HepG2 (cell line): ENCODE results near the gene CCM2. TPM values are rescaled to one million over a fixed set of nuclear protein-coding genes. Genes with fewer than 3 reads are reported as not detected.

Source experiments
- ATAC-seq: fragments of 200-7000 bp; cut with Tn5 transposase; 3 replicates; pipeline ENCODE4 v1.9.1; 2020; ENCODE audit warnings: mild to moderate bottlenecking, moderate library complexity
- BruUV-seq: library from RNA; stranded (reverse); fragments of 400-500 nt; replicated peaks from 2 replicates; lab custom pipeline; 2021; lab: Mats Ljungman, UMichigan
- CTCF ChIA-PET: fragments of 300-600 bp; formaldehyde crosslinking; extraction: SDS; loops from one replicate; lab custom pipeline; 2021; ENCODE audit warnings: low total read pairs, inconsistent platforms, low intra/inter-chr PET ratio; lab: Yijun Ruan, JAX
- POLR2A ChIA-PET: fragments of 350-600 bp; sonication (Branson Sonifier 250); formaldehyde crosslinking; loops from one replicate; lab custom pipeline; 2020; ENCODE audit warnings: antibody characterized with exemption, inconsistent platforms; lab: Yijun Ruan, JAX
- DNase-seq: peaks from one replicate; pipeline ENCODE4 v3.0.0-alpha.2; 2015; ENCODE audit warnings: low spot score
- FAIRE-seq: peaks from 3 replicates; lab custom pipeline; 2011; peaks lifted over from hg19 to GRCh38; lab: Jason Lieb, UNC
- H2AFZ ChIP-seq: one replicate; pipeline ENCODE4 v1.6.1; 2011; ENCODE audit warnings: low read length, inconsistent platforms
- H3K27ac ChIP-seq: fragments of 300-600 bp; 3 replicates; pipeline ENCODE4 v1.8.0; 2011; ENCODE audit warnings: mixed run types, mild to moderate bottlenecking, mixed read lengths, low read length, inconsistent platforms; ENCODE audit not compliant: insufficient read depth; ENCODE audit errors: extremely low read length
- H3K27me3 ChIP-seq, 2 experiments: fragments of 200-600 bp in 1 of 2; 2 replicates in 1 of 2; 3 replicates in 1 of 2; pipeline versions ENCODE4 v1.6.0 to v1.8.0; 2011; ENCODE audit warnings: low read length in 2 of 2, mild to moderate bottlenecking in 2 of 2, moderate library complexity in 2 of 2, inconsistent platforms in 1 of 2; ENCODE audit not compliant: insufficient read depth in 2 of 2, control insufficient read depth in 1 of 2
- H3K36me3 ChIP-seq, 2 experiments: fragments of 200-600 bp in 1 of 2; replicated peaks in 1 of 2; 2 replicates in 1 of 2; 3 replicates in 1 of 2; pipeline versions ENCODE4 v1.5.1 to v1.8.0; 2011; ENCODE audit warnings: low read length in 2 of 2, inconsistent platforms in 1 of 2; ENCODE audit not compliant: insufficient read depth in 2 of 2, control insufficient read depth in 1 of 2
- H3K4me1 ChIP-seq: 2 replicates; pipeline ENCODE4 v1.5.1; 2012; ENCODE audit warnings: low read length, inconsistent platforms; ENCODE audit not compliant: insufficient read depth
- H3K4me2 ChIP-seq: 2 replicates; pipeline ENCODE4 v1.6.0; 2011; ENCODE audit warnings: low read depth, low read length, inconsistent platforms
- H3K4me3 ChIP-seq, 3 experiments: fragments of 200-600 bp in 1 of 3; sonication (generic), shearing (Covaris generic) in 1 of 3; replicated peaks in 1 of 3; 2 replicates each; pipeline ENCODE4 v1.5.1; 2011 to 2016; ENCODE audit warnings: low read length in 3 of 3, inconsistent platforms in 2 of 3, low read depth in 2 of 3, mild to moderate bottlenecking in 2 of 3, control low read depth in 1 of 3, mixed read lengths in 1 of 3; ENCODE audit not compliant: insufficient read depth in 1 of 3
- H3K79me2 ChIP-seq: one replicate; pipeline ENCODE4 v1.6.1; 2011; ENCODE audit warnings: low read length, inconsistent platforms; ENCODE audit not compliant: insufficient read depth
- H3K9ac ChIP-seq: 2 replicates; pipeline ENCODE4 v1.6.0; 2011; ENCODE audit warnings: mild to moderate bottlenecking, low read depth, low read length, inconsistent platforms; ENCODE audit not compliant: insufficient read depth
- H3K9me3 ChIP-seq: 2 replicates; pipeline ENCODE4 v1.5.1; 2012; ENCODE audit warnings: mild to moderate bottlenecking, low read length
- H4K20me1 ChIP-seq: 2 replicates; pipeline ENCODE4 v1.6.0; 2011; ENCODE audit warnings: inconsistent platforms, mild to moderate bottlenecking, low read length, moderate library complexity; ENCODE audit not compliant: insufficient read depth
- GLI4 ChIP-seq: sonication (generic); formaldehyde crosslinking; IDR thresholded peaks from 2 replicates; pipeline ENCODE4 v1.5.1; 2020; ENCODE audit warnings: missing genetic modification reagents, mild to moderate bottlenecking, moderate library complexity, borderline replicate concordance
- TBX3 ChIP-seq: fragments of 450-650 bp; IDR thresholded peaks from 2 replicates; pipeline ENCODE4 v1.6.1; 2017; ENCODE audit warnings: antibody characterized with exemption, mild to moderate bottlenecking, inconsistent platforms, borderline replicate concordance
- ZNF101 ChIP-seq: sonication (generic); formaldehyde crosslinking; IDR thresholded peaks from 2 replicates; pipeline ENCODE4 v1.4.0; 2020; ENCODE audit warnings: mild to moderate bottlenecking, low read depth, missing genetic modification reagents, borderline replicate concordance
- ZNF224 ChIP-seq: sonication (generic); formaldehyde crosslinking; IDR thresholded peaks from 2 replicates; pipeline ENCODE4 v1.5.0; 2020; ENCODE audit warnings: mild to moderate bottlenecking, missing genetic modification reagents
- ZSCAN20 ChIP-seq: sonication (generic); formaldehyde crosslinking; IDR thresholded peaks from 2 replicates; pipeline ENCODE4 v1.4.0; 2020; ENCODE audit warnings: missing genetic modification reagents, mild to moderate bottlenecking, borderline replicate concordance
- WGBS: methylation state at CpG from one replicate; pipeline ENCODE4 v1.1.6; 2017; ENCODE audit warnings: low lambda C conversion rate; 5-methylcytosine and 5-hydroxymethylcytosine counted together
- in situ Hi-C: cut with HindIII; loops from 2 replicates; pipeline ENCODE4 v1.10.0; 2017; ENCODE audit warnings: low pct_unique_long_range_greater_than_20kb; ENCODE audit not compliant: extremely low pct_ligation_motif_present
- intact Hi-C: fragments of 100-400 bp; cut with micrococcal nuclease; formaldehyde crosslinking; loops from one replicate; pipeline ENCODE4 v1.10.0; 2022; ENCODE audit not compliant: unreplicated experiment
- polyA plus RNA-seq, 8 experiments: library from polyadenylated mRNA; depleted of rRNA in 3 of 8; stranded (reverse) in 7 of 8; unstranded in 1 of 8; fragments of >200 nt; fragmentation: Illumina TruSeq in 4 of 8; extraction: Trizol in 4 of 8; gene quantifications; 2 replicates each; pipeline versions ENCODE4 v1.2.1 to v1.2.3, GENCODE V29; 2011 to 2016; ENCODE audit warnings: low read depth in 4 of 8, missing spikeins in 1 of 8, mixed read lengths in 1 of 8; ENCODE audit not compliant: insufficient read depth in 1 of 8
- total RNA-seq, 5 experiments: library from RNA; depleted of rRNA; stranded (reverse); fragments of >200 nt; fragmentation: Illumina TruSeq; extraction: Trizol; gene quantifications; 2 replicates each; pipeline ENCODE4 v1.2.3, GENCODE V29; 2016; ENCODE audit warnings: low read depth in 1 of 5
- TF ChIP-seq, protein P1 (sequence below): sonication (generic); formaldehyde crosslinking; IDR thresholded peaks from 2 replicates; pipeline ENCODE4 v1.5.0; 2020; ENCODE audit warnings: missing genetic modification reagents
- TF ChIP-seq, protein P2 (sequence below): sonication (generic); formaldehyde crosslinking; IDR thresholded peaks from 2 replicates; pipeline ENCODE4 v1.5.0; 2020; ENCODE audit warnings: mild to moderate bottlenecking, missing genetic modification reagents
- TF ChIP-seq, protein P3 (sequence below): sonication (generic); formaldehyde crosslinking; IDR thresholded peaks from 2 replicates; pipeline ENCODE4 v1.8.1; 2023; ENCODE audit warnings: mild to moderate bottlenecking, inconsistent platforms, moderate library complexity, missing genetic modification reagents, borderline replicate concordance
- TF ChIP-seq, protein P4 (sequence below): fragments of 450-650 bp; IDR thresholded peaks from 2 replicates; pipeline ENCODE4 v1.6.1; 2016

The CCM2 gene
- total and polyA plus RNA-seq, 2 of the 13 experiments (the other 11 are each of a cell fraction or from before 2014, with no cell fraction given): 13.7 to 15.8 TPM

DNA sequence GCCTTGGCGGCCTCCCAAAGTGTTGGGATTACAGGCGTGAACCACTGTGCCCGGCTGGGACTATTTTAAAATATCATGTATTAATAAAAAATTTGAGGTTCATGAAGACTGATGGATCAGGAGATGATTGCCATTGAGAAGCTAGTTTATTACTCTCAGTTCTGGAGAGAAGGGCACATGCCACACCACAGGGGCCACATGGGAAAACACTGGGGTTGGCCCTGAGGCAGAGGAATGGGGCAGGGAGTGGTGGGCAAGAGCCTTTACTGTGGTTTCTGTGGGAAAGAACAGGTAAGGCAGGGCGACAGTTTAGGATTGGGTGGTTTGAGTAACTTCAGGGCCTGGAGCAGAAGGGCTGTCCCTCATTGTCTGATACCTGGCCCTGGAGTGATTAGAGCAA, 118.3 kb downstream of the CCM2 start:
- intact Hi-C loops (no loop called here), in situ Hi-C loops (no loop called here)
- no peak for FAIRE-seq

DNA sequence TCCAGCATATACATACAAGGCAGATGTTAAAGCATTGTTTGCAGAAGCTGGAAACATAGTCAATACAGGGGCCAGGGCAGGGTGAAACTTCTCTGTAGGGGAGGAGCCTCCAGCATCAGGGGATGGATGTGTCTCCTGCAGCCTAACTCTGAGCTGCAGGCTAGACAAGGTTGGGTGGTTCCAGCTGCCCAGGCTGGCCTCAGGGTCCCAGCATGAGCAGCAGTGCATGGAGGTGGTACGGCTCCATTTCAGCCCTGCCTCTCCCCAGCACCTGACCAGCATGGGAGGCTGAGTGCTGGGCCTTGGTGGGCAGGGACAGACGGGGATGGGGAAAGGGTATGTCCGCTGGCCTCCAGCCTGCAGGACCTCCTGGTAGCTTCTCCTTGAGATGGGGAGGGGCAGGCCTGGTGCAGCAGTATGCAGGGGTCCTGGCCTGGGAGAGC, 118.9 kb downstream of the CCM2 start:
- no peak for FAIRE-seq
- no peaks in the 10 kb centered on the region for H4K20me1 ChIP-seq
- TF ChIP-seq TBX3: no peak
- no peak for TF ChIP-seq ZNF101
- TF ChIP-seq, protein P1, sequence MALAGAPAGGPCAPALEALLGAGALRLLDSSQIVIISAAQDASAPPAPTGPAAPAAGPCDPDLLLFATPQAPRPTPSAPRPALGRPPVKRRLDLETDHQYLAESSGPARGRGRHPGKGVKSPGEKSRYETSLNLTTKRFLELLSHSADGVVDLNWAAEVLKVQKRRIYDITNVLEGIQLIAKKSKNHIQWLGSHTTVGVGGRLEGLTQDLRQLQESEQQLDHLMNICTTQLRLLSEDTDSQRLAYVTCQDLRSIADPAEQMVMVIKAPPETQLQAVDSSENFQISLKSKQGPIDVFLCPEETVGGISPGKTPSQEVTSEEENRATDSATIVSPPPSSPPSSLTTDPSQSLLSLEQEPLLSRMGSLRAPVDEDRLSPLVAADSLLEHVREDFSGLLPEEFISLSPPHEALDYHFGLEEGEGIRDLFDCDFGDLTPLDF (CRISPR knock-in tag): no peak
- TF ChIP-seq, protein P2, sequence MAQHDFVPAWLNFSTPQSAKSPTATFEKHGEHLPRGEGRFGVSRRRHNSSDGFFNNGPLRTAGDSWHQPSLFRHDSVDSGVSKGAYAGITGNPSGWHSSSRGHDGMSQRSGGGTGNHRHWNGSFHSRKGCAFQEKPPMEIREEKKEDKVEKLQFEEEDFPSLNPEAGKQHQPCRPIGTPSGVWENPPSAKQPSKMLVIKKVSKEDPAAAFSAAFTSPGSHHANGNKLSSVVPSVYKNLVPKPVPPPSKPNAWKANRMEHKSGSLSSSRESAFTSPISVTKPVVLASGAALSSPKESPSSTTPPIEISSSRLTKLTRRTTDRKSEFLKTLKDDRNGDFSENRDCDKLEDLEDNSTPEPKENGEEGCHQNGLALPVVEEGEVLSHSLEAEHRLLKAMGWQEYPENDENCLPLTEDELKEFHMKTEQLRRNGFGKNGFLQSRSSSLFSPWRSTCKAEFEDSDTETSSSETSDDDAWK (CRISPR knock-in tag): no peak
- TF ChIP-seq, protein P3, sequence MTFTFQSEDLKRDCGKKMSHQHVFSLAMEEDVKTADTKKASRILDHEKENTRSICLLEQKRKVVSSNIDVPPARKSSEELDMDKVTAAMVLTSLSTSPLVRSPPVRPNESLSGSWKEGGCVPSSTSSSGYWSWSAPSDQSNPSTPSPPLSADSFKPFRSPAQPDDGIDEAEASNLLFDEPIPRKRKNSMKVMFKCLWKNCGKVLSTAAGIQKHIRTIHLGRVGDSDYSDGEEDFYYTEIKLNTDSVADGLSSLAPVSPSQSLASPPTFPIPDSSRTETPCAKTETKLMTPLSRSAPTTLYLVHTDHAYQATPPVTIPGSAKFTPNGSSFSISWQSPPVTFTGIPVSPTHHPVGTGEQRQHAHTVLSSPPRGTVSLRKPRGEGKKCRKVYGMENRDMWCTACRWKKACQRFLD (CRISPR knock-in tag): no peak
- TF ChIP-seq GLI4: no peak
- no peak for TF ChIP-seq ZSCAN20 (CRISPR knock-in tag)

More for the DNA sequence above, 118.3 kb downstream of the CCM2 start:
- no peak overlapping the region for H3K4me3 ChIP-seq
- H2AFZ ChIP-seq: no peak overlapping the region
- no peak overlapping the region for H3K9ac ChIP-seq
- H3K9me3 ChIP-seq: no peaks in the 10 kb centered on the region
- DNase-seq: no peak
- BruUV-seq: no TSS peak
- 71% methylated on average over 4 of the region's 4 CpGs for WGBS
- TF ChIP-seq, protein P4, sequence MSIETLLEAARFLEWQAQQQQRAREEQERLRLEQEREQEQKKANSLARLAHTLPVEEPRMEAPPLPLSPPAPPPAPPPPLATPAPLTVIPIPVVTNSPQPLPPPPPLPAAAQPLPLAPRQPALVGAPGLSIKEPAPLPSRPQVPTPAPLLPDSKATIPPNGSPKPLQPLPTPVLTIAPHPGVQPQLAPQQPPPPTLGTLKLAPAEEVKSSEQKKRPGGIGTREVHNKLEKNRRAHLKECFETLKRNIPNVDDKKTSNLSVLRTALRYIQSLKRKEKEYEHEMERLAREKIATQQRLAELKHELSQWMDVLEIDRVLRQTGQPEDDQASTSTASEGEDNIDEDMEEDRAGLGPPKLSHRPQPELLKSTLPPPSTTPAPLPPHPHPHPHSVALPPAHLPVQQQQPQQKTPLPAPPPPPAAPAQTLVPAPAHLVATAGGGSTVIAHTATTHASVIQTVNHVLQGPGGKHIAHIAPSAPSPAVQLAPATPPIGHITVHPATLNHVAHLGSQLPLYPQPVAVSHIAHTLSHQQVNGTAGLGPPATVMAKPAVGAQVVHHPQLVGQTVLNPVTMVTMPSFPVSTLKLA: peak; percentile 91
- no peak for TF ChIP-seq ZNF224 (CRISPR knock-in tag)
- ChIA-PET POLR2A (no interaction called here), CTCF (no interaction called here)
- peaks cover 0 to 11% of the 10 kb centered on the region in 2 experiments; a peak in 2 of 5 replicates for H3K27me3 ChIP-seq
- H3K36me3 ChIP-seq: no peaks in the 10 kb centered on the region
- ATAC-seq: no peak
- H3K27ac ChIP-seq: no peak overlapping the region
- H3K4me1 ChIP-seq: peaks cover 12% of the 10 kb centered on the region
- no peaks in the 10 kb centered on the region for H4K20me1 ChIP-seq
- H3K4me2 ChIP-seq: no peak overlapping the region
- no peaks in the 10 kb centered on the region for H3K79me2 ChIP-seq

More for the DNA sequence above, 118.9 kb downstream of the CCM2 start:
- Histone ChIP-seq H3K79me2 (no peaks in the 10 kb centered on the region), H3K27me3 (peaks cover 2 to 17% of the 10 kb centered on the region in 2 experiments; a peak in 2 of 5 replicates), H3K9ac (no peak overlapping the region), H3K36me3 (no peaks in the 10 kb centered on the region), H3K4me2 (no peak overlapping the region), H3K4me3 (no peak overlapping the region), H3K9me3 (no peaks in the 10 kb centered on the region), H3K27ac (no peak overlapping the region), H2AFZ (no peak overlapping the region), H3K4me1 (peaks cover 17% of the 10 kb centered on the region)
- no CpG with 5 or more reads among the region's 3 CpGs for WGBS
- ChIA-PET POLR2A (no interaction called here), CTCF (no interaction called here)
- DNase-seq: no peak
- BruUV-seq: no TSS peak
- in situ Hi-C loops: no loop called here
- intact Hi-C loops: no loop called here
- ATAC-seq: peak; percentile 62
